ENCODE data around the gene WBP1.

WBP1 gene

GRCh38 chr2:74499940-74500577, 41.8 kb downstream of the WBP1 start:
- TF ChIP-seq ISL1 (CRISPR knock-in tag; IDR thresholded peaks at IDR 0.05) (no peak), ESRRG (CRISPR knock-in tag; IDR thresholded peaks at IDR 0.05) (no peak), ZNF565 (CRISPR knock-in tag; conservative IDR thresholded peaks at IDR 0.05; ENCODE audit: low read depth) (no peak), CSDC2 (CRISPR knock-in tag; IDR thresholded peaks at IDR 0.05) (no peak), RARB (CRISPR knock-in tag; IDR thresholded peaks at IDR 0.05) (no peak), CREB5 (CRISPR knock-in tag; IDR thresholded peaks at IDR 0.05; ENCODE audit: low read depth) (no peak), ZFP3 (CRISPR knock-in tag; IDR thresholded peaks at IDR 0.05) (no peak), TSHZ2 (CRISPR knock-in tag; IDR thresholded peaks at IDR 0.05) (no peak), ZNF8 (CRISPR knock-in tag; IDR thresholded peaks at IDR 0.05) (no peak), ZC3H10 (CRISPR knock-in tag; IDR thresholded peaks at IDR 0.05) (no peak), GLIS3 (CRISPR knock-in tag; IDR thresholded peaks at IDR 0.05) (no peak), SNAI2 (CRISPR knock-in tag; IDR thresholded peaks at IDR 0.05) (no peak), BACH2 (CRISPR knock-in tag; IDR thresholded peaks at IDR 0.05; ENCODE audit: borderline replicate concordance) (no peak), ARNTL (CRISPR knock-in tag; IDR thresholded peaks at IDR 0.05; ENCODE audit: borderline replicate concordance, low read depth) (no peak), PPARA (CRISPR knock-in tag; IDR thresholded peaks at IDR 0.05; ENCODE audit: borderline replicate concordance) (no peak), OSR1 (CRISPR knock-in tag; IDR thresholded peaks at IDR 0.05) (no peak), TCF4 (CRISPR knock-in tag; IDR thresholded peaks at IDR 0.05; ENCODE audit: borderline replicate concordance) (no peak), ZFP30 (CRISPR knock-in tag; IDR thresholded peaks at IDR 0.05) (no peak)
- no peak for ATAC-seq

GRCh38 chr2:74500578-74500946, 42.3 kb downstream of the WBP1 start:
- no peak for TF ChIP-seq ZFP3 (CRISPR knock-in tag; IDR thresholded peaks at IDR 0.05)
- ATAC-seq = no peak

GRCh38 chr2:74501335-74502071, 43.3 kb downstream of the WBP1 start:
- TF ChIP-seq ZFP3 (CRISPR knock-in tag; IDR thresholded peaks at IDR 0.05) (no peak), ZNF70 (CRISPR knock-in tag; IDR thresholded peaks at IDR 0.05) (peak; percentile 77), ISL1 (CRISPR knock-in tag; IDR thresholded peaks at IDR 0.05) (no peak)
- no peak for ATAC-seq

- ATAC-seq = no peak
- no peak for TF ChIP-seq ZFP30 (CRISPR knock-in tag; IDR thresholded peaks at IDR 0.05)
- no peak for TF ChIP-seq ISL1 (CRISPR knock-in tag; IDR thresholded peaks at IDR 0.05)
- TF ChIP-seq GLIS3 (CRISPR knock-in tag; IDR thresholded peaks at IDR 0.05) = no peak
- no peak for TF ChIP-seq BACH2 (CRISPR knock-in tag; IDR thresholded peaks at IDR 0.05; ENCODE audit: borderline replicate concordance)
- no peak for TF ChIP-seq OSR1 (CRISPR knock-in tag; IDR thresholded peaks at IDR 0.05)
- no peak for TF ChIP-seq ZC3H10 (CRISPR knock-in tag; IDR thresholded peaks at IDR 0.05)
- TF ChIP-seq PATZ1 (CRISPR knock-in tag; IDR thresholded peaks at IDR 0.05; ENCODE audit: borderline replicate concordance) = no peak
- no peak for TF ChIP-seq ZNF70 (CRISPR knock-in tag; IDR thresholded peaks at IDR 0.05)
- TF ChIP-seq ESRRG (CRISPR knock-in tag; IDR thresholded peaks at IDR 0.05) = no peak
- TF ChIP-seq ZNF565 (CRISPR knock-in tag; conservative IDR thresholded peaks at IDR 0.05; ENCODE audit: low read depth) = no peak
- no peak for TF ChIP-seq RARB (CRISPR knock-in tag; IDR thresholded peaks at IDR 0.05)
- no peak for TF ChIP-seq TSHZ2 (CRISPR knock-in tag; IDR thresholded peaks at IDR 0.05)
- TF ChIP-seq TOX (CRISPR knock-in tag; IDR thresholded peaks at IDR 0.05; ENCODE audit: borderline replicate concordance) = no peak
- no peak for TF ChIP-seq CSDC2 (CRISPR knock-in tag; IDR thresholded peaks at IDR 0.05)
- no peak for TF ChIP-seq PPARA (CRISPR knock-in tag; IDR thresholded peaks at IDR 0.05; ENCODE audit: borderline replicate concordance)
- no peak for TF ChIP-seq ZFP3 (CRISPR knock-in tag; IDR thresholded peaks at IDR 0.05)
- no peak for TF ChIP-seq CSRNP3 (CRISPR knock-in tag; IDR thresholded peaks at IDR 0.05)
Measured at GRCh38 chr2:74502147-74502719, 44.0 kb downstream of the WBP1 start.
